BE2C (cell line): ENCODE results near the gene THEMIS2.

ENCODE experiments used
- DNase-seq: peaks from one replicate; pipeline ENCODE4 v3.0.0-alpha.2; 2020
- H3K27me3 ChIP-seq: fragments of 250-450 bp; sonication (Bioruptor Pico); 2 replicates; pipeline ENCODE4 v1.5.1; 2020; ENCODE audit warnings: mild to moderate bottlenecking
- H3K36me3 ChIP-seq: fragments of 250-450 bp; sonication (Bioruptor Pico); 2 replicates; pipeline ENCODE4 v1.5.1; 2020; ENCODE audit warnings: mild to moderate bottlenecking
- H3K4me1 ChIP-seq: fragments of 250-450 bp; sonication (Bioruptor Pico); 2 replicates; pipeline ENCODE4 v1.5.1; 2020
- H3K4me3 ChIP-seq: 2 replicates; pipeline ENCODE4 v1.5.1; 2011; ENCODE audit warnings: low read depth, low read length
- H3K9me3 ChIP-seq: fragments of 250-450 bp; sonication (Bioruptor Pico); 2 replicates; pipeline ENCODE4 v1.5.1; 2020
- CTCF ChIP-seq: IDR thresholded peaks from 2 replicates; pipeline ENCODE4 v1.5.1; 2012; ENCODE audit warnings: mild to moderate bottlenecking, low read depth, low read length

Gene THEMIS2

DNA sequence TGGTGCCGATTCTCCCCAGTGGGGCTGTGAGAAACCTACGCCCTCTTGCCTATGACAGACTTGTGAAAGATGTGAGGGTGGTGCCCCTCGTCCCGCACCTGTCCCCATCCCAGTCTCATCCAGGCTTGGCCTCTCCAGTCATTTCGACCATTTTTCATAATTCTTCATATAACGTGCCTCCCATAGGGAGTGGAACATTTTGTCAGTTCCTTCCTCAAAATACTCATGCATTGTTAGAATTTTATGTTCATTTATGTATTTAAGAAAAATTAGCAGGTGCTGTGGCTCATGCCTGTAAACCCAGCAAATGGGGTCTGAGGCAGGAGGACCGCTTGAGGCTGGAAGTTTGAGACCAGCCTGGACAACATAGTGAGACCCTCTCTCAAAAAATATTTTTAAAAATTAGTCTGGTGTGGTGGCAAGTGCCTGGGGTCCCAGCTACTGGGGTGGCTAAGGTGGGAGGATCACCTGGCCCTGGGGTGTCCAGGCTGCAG lies 42.8 kb downstream of the THEMIS2 start:
- no peak for TF ChIP-seq CTCF
- H3K27me3 ChIP-seq: no peaks in the 10 kb centered on the region
- H3K4me3 ChIP-seq: no peak overlapping the region
- peaks cover 5% of the 10 kb centered on the region for H3K9me3 ChIP-seq
- no peaks in the 10 kb centered on the region for H3K4me1 ChIP-seq
- no peak for DNase-seq
- H3K36me3 ChIP-seq: no peaks in the 10 kb centered on the region

DNA sequence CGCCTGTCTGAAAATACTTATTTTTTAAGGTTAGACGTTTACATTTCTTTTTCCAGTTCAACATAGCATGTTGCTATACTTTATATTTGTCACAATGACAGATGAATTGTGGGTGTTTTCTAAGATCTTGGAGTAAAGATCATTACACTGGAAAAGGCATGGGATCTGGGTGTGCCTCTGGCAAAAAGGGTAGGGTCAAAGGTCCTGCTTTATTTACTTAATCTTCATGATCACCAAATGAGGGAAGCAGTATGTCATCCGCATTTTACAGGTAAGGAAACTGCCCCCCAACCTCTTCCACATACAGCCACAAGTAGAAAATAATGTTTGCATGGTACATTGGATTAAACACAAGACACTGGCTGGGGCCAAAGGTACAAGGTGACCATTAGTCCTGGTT lies 49.9 kb downstream of the THEMIS2 start:
- H3K4me3 ChIP-seq: no peak overlapping the region
- H3K36me3 ChIP-seq: no peaks in the 10 kb centered on the region
- H3K27me3 ChIP-seq: no peaks in the 10 kb centered on the region
- TF ChIP-seq CTCF: no peak
- H3K4me1 ChIP-seq: no peaks in the 10 kb centered on the region
- no peak for DNase-seq
- H3K9me3 ChIP-seq: no peaks in the 10 kb centered on the region

GRCh38 chr1:27928216-27928954 lies 56.0 kb downstream of the THEMIS2 start:
- no peak overlapping the region for H3K4me3 ChIP-seq
- DNase-seq: no peak
- TF ChIP-seq CTCF: no peak
- no peaks in the 10 kb centered on the region for H3K36me3 ChIP-seq
- H3K9me3 ChIP-seq: no peaks in the 10 kb centered on the region
- no peaks in the 10 kb centered on the region for H3K27me3 ChIP-seq
- no peaks in the 10 kb centered on the region for H3K4me1 ChIP-seq

GRCh38 chr1:27931184-27931583 lies 58.8 kb downstream of the THEMIS2 start:
- H3K4me3 ChIP-seq: no peak overlapping the region
- no peaks in the 10 kb centered on the region for H3K9me3 ChIP-seq
- TF ChIP-seq CTCF: no peak
- H3K4me1 ChIP-seq: no peaks in the 10 kb centered on the region
- no peaks in the 10 kb centered on the region for H3K27me3 ChIP-seq
- DNase-seq: no peak
- no peaks in the 10 kb centered on the region for H3K36me3 ChIP-seq

DNA sequence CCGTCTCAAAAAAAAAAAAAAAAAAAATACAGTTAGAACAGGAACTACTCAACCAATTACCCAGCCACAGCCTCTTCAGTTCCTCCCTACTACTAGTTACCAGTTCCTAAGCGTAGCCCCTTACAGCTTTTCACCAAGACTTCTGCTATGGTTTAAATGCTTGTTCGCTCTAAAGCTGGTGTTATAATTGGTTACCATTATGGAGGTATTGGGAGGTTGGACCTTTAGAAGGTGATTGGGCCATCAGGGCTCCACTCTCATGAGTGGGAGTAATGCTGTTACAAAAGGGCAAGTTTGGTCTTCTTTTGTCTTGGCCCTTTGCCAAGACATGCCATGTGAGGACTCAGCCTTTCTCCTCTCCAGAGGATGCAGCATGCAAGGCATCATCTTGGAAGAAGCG lies 59.4 kb downstream of the THEMIS2 start:
- Histone ChIP-seq H3K4me3 (no peak overlapping the region), H3K9me3 (no peaks in the 10 kb centered on the region), H3K4me1 (no peaks in the 10 kb centered on the region), H3K27me3 (no peaks in the 10 kb centered on the region), H3K36me3 (no peaks in the 10 kb centered on the region)
- no peak for TF ChIP-seq CTCF
- no peak for DNase-seq

GRCh38 chr1:27934818-27935549 lies 62.6 kb downstream of the THEMIS2 start, which contains the start of gene SMPDL3B:
Gene SMPDL3B (plus strand): TSS chr1:27935000. CDS start chr1:27935184, 184 bp downstream.
- no peak for DNase-seq
- H3K27me3 ChIP-seq: no peaks in the 10 kb centered on the region
- no peaks in the 10 kb centered on the region for H3K9me3 ChIP-seq
- no peaks in the 10 kb centered on the region for H3K4me1 ChIP-seq
- peak within 1 kb of the TSS; percentile 19; the same call in 1 of the 2 replicates for H3K4me3 ChIP-seq
- H3K36me3 ChIP-seq: no peaks in the 10 kb centered on the region
- TF ChIP-seq CTCF: no peak
